GM18508 (cell line): ENCODE data around the gene ALS2CL.

Source experiments
- ATAC-seq: cut with Tn5 transposase; IDR thresholded peaks from one replicate; pipeline ENCODE4 v1.9.1; 2021; ENCODE audit warnings: moderate number of reproducible peaks; ENCODE audit not compliant: insufficient read depth, unreplicated experiment

ALS2CL gene

DNA sequence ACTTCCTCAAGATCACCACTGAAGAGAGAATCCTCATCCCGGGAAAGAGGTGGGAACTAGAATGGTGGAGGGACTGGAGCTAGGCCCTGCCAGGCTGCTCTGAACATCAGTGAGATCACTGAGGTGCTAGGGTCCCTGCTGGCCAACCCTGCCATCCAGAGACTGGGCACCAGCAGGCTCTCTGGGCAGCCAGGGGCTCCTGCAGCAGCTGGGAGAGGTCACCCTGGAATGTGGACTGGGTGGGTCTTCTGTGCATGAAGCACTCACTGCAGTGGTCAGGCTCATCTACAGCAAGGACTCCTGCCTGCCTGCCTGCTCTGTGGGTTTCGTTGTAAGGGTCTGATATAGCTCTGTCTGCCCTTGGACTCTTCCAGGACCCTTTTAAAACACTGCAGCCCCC lies 24.9 kb downstream of the ALS2CL start:
- no peak for ATAC-seq

DNA sequence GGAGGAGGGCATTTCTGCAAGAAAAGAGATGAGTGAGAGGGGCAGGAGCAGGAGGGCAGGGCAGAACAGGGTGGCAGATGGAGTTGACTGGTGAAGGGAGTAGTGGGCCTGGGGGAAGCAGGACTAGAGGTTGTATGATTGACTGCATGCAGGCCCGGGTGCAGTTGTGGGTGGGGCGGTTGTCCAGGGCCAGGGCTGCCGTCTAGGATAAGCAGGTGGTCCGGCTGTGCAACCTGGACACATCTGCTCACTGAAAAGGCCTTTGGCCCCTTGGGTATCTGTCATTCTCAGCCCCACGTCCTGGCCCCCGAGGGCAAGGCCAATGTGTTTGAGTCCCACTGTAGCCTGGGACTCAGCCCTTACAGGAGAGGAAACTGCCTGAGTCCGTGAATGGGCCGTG lies 25.4 kb downstream of the ALS2CL start:
- no peak for ATAC-seq

DNA sequence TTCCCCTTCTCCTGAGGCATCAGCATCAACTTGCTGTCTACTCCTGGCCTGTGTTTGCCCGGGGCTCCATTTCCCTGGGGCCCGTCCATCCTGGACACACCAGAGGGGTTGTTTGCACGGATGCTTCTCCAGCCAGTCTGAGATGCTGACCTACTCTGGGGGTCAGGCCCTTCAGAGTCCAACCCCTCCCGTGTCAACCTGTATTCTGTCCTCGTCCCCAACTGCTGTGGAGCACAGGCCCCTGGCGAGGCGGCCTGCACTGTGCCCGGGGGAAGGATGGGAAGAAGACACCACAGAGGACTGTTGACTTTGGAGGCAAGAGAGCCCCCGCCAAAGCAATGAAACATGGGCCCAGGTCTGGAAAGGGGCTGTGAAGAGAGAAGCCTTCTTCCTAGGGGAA lies 25.8 kb downstream of the ALS2CL start:
- no peak for ATAC-seq

DNA sequence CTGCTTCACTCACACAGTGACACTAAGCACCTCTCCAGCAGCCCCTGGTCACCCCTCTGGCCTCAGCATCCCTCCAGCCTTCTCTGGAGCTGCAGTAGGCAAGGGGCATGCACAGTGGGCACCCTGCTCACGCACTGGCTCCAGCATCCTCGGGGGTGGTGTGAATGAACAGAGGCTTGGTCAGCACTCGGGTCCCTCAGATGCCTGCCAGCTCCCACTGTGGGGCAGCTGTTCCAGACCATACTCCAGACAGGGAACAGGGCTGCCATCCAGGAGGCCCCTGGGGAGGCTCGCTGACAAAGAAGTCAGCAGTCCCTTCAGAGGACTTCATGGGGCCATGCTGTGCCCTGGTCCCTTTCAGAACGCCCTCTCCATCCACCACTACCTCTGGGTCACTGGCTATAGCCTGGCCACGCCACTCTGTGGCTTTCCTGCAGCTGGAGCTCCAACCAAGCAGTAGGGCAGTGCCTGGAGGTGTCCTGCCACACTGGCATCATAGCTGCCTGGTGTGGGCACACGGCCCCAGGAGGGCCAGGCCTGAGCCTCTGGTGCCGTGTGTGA lies 26.3 kb downstream of the ALS2CL start:
- no peak for ATAC-seq

DNA sequence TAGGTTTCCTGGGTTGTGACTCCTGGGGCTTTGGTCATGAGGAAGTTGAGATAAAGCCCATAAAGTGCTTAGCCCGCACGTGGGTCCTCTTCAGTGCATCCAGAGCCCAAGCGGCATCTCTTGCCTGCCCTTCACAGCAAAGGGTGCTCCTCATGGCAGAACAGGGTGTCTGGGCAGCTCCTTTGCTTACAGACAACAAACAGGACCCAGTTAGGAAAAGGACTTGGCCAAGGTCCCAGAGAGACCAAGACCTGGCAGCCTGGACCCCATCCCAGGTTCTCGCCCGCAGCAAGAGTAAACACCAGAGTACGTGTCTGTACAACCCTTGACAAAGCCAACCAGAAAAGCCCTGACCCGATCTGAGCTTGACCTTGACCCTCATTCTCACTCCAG lies 27.0 kb downstream of the ALS2CL start:
- ATAC-seq: no peak

DNA sequence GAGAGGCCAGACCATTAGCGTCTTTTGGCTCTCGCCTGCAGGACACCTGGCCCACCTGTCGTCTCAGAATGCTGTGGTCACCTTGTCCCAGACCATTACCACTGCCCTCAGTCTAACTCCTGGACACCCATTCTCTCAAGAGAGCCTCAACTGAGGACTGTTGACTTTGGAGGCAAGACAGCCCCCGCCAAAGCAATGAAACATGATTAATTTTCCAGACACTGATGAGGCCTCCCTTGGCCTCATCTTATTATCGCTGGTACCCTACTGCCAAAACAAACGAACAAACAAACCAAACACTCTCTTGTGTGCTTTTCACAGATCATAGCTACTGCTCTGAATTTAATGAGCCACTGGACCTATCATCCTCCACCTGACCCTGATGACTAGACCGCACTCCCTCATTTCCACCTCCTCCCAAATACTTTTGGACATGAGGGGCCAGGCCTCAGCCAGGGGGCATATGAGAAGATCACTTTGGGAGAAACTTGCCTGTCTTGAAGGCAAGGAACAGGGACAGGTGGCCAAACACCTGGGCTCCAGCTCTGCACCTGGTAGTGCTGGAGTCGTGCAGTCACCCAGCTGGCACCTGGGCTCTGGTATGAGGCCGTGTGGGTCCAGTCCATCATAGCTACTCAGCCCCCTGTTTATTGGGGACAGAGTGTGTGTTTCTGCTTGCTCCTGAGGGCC lies 27.6 kb downstream of the ALS2CL start:
- ATAC-seq: no peak

DNA sequence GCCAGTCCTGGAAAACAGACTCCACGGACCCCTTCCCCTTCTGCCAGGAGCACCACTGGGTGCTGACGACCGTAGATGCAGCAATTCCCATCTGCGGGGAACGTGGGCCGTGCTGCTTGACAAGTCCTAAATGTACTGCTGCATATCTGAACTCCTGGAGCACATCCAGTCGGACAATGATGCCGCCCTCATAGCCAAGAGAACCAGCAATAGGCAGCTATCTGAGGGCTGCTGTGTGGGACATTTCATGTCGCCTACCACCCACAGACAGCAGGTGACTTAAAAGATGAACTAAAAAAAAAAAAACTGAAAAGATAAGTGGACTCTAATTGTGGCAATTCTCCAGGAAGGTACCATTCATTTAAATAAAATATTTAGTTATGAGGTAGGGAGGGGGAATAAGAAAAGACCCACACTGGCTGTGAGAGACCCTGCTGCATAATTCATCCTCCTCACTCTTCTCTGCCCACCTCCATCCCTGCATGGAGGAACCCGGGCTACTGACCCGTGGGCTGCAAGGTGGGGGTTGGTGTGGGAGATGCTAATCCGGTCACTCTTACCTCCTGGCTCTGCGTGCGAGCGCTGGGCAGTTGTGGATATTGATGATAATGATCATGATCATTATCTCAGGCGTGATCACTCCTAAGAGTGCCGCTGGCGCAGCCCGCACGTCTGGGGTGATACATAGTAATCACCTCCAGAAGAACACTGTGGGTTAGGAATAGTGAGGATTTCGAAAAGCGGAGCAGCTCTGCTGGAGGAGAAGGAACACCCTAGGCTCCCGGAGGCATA lies 28.3 kb downstream of the ALS2CL start:
- ATAC-seq: no peak

DNA sequence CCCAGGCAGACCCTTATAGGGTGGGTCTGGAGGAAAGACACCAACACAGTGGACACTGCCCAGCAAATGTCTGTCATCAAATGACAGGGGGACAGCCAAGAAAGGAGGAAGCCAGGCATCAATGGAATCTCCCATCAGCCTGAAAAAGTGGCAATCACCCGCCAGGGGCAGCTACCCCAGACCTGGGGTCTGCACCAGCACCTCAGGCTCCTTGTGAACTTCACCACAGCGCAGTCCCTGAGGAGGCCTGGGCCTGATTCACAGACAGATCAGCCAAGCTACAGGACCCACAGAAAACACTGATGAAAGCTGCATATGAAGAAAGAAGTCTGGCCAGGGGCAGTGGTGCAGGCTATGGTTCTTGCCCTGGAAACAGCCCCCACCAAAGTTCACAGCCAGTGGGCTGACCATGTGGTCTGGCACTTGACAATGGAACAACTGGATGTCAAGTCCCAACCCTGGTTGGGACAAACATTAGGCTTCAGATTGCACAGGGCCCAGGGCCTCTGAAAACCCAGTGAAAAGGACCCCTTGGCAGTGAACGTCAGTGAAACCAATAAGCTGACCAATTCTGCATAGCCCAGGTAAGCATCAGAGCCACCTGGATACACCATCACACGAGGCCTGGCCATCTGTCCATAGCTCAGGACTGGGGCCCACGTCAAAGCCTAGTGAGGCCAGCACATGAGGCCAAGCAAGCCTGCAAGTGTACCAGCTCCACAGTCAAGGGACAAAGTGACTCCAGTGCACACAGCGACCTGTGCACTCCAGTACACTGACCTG lies 29.1 kb downstream of the ALS2CL start:
- ATAC-seq: no peak

DNA sequence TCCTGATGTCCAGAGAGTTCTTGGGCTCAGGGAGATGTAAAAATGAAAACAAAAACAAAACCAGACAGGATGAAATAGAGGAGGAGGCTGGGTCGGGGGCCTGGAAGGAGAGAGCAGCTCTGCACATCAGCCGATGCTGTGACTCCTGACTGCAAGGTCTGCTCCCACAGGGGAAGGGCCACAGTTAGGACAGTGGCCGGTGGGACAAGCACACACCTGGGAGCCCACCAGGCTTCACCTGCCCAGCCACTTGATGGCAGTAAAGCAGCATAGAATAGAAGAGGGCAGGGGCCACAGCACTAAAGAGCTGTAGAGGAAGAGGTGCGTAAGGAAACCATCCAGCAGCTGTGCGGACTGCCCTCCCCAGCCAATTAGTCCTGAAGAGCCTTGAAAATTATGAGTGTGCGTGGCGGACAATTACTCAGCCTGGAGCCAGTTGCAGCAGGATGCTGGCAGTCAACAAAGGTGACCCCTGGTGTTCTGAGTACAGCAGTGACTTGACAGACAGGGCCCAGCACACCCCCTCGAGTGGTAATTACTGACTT lies 29.8 kb downstream of the ALS2CL start:
- ATAC-seq: no peak

DNA sequence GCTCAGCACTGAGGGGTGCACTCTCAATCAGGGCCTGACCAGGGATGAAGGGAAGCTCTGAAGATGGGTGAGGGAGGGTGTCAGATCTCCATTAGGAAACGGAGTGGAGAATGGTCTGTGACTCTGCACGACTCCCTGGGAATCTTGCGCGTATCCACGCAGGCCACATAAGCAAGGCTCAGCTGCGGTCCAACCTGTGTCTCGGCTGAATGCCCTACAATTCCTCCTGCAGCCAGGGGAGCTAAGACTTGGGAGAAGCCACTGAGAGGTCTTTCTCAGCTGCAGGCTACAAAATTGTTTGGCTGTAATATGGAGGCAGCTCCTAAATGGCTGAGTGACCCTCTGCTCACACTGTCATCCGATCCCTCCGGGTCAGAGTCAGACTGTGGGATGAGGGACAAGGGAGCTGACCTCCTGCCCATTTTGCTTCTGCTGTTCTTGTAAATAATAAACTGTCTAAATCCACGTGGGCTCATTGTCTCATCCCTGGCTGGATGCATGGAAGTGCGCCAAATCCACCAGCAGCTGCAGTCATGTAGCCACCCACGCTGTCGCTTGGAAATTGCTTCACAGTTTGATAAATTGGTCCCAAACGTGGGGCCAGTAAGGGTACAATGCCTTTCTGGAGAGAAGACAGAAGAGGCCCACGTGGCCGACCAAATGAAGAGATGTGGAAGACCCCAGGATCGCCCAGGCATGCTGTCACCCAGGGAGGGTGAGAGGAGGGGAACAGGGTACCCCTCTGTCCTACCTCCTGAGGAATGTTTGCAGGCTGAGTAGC lies 30.5 kb downstream of the ALS2CL start:
- no peak for ATAC-seq

DNA sequence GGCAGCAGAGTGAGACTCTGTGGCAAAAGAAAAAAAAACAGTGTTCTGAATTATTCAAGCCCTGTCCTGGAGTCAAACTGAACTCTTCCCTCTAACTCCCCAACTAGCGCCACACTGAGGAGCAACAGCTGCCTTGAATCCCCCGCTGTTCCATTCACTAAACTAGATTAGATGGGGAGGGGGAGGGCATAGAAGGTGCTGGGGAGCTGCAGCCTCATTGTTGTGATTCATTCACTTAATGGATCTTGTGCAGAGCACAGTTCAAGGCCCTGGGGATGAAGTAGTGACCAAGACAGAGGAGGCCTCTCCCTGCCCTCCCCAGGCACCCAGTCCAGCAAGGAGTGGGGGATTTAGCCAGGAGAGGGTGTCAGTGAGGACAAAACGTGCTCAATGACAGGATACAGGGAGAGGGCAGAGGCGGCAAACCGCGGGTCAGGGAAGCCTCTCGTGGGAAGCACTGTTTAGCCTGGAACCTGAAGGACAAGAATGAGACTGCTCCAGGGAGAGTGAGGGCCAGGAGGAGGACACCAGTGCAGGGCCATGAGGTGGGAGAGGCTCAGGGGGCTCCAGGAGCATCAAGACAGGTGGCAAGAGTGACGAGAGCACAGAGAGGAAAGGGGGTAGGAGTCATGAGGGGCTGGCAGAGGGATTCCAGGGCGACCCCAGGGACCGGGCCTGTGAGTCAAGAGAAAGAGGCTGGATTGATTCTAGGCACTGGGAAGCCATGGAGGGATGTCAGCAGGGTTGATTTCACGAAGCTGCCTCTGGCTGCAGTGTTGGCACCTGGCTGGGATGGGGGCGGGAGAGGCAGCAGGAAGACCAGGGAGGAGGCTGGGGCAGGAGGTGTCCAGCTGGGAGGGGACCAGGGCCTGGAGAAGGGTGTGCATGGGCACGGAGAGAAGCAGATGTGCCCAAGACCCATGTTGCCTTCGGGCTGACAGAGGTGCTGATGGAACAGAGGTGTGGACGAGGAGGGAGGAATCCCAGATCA lies 31.4 kb downstream of the ALS2CL start:
- ATAC-seq: no peak

DNA sequence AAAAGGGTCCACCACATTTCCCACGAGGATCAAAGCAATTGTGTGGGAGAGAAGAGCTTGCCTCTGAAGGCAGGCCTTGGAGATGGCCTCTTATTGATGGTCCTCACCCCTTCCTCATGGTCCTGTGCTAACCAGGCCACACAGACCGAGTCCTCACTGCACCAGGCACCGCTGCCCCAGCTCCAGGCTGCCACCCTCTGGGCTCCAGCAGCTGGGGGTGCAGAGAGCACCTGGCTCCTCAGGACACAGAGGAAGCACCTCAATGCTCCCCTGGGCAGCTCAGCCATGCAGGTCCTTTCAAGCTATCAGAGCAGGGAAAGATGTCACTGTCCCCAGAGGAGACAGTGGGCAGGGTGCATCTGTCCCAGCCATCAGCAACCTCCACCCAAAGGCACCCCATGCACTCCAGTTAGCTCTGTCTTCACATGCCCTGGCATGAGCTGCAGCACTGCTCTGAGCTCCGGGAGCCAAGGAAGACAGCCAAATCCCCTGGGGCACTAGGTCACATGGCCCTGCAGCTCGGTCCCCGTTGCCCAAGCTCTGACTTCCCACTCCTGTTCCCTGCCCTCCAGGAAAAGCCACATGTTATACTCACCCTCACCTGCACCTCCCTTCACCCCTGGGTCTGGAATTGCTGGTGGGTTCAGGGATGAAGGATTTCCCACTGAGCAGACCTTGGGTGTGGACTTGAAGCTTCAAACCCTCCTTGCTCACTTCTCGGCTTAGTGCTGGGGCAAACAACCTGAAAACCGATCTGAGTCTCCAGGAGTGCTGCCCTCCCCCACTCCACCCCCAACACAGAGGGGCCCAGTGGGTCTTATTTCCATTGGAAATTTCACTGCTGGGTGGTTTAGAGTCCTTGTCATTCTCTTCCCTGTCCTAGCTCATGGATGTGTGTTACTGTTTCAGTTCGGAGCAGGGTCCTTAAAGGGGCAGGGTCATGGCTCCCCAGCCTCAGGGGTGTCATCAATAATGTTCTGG lies 32.6 kb downstream of the ALS2CL start:
- no peak for ATAC-seq

DNA sequence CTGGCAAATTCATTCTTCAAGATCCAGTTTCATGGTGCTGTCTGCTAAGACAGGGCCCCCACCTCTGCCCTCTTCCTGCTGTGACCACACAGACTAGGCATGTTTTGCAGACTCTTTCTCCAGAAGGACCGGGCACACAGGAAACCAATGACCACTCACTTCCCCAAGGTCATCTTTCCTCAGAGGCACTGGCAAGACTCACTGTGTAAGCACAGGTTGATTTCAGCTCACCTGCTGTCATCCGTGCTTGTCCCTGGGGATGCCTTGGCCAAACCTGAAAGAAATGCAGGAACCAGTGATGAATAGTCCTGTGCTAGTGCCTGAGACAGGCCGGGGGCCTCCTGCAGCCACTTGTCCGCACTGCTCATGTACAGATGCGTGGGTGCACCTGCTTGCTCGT lies 33.5 kb downstream of the ALS2CL start:
- no peak for ATAC-seq

DNA sequence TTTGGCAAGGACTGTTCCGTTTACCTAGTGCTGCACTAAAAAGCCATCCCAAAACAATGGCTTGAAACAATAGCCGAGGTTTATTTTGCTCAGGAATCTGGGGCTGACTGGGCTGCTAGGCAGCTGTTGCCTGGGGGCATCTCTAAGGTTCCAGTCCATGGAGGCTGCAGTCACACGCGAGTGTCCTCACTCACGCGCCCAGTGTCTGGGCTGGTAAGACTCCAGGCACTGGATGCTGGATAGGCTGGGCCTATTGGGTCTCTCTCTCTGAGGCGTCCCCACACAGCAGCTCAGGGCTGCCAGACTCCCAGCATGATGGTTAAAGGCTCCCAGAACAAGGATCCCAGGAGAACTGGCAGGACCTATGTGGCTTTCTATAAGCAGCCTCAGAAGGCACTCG lies 34.2 kb downstream of the ALS2CL start:
- no peak for ATAC-seq

DNA sequence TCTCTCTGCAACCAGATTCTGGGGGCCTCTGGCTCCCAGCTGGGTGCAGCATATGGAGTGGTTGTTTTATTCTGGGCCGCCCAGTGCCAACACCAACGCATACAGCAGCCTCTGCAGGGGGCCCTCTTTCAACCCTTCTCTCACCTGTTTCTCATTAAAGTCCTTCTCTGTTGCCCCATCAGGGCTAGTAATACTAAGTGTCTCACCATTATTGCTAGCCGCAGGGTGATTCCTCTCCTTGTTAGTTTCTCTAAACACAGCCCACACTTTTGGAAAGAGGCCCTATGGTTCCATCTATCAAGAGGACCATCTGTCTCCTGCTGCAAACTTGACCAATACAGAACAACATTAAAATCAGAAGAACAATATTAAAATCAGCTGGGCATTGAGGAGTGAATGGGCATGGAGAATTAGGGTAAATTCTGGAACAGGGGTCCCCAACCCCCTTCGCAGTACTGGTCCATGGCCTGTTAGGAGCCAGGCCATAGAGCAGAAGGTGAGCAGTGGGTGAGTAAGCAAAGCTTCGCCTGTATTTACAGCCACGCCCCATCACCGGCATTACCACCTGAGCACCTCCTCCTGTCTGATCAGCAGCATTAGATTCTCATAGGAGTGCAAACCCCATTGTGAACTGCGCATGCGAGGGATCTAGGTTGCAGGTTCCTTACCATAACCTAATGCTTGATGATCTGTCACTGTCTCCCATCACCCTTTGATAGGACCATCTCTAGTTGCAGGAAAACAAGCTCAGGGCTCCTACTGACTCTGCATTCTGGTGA lies 36.5 kb downstream of the ALS2CL start:
- ATAC-seq: no peak

DNA sequence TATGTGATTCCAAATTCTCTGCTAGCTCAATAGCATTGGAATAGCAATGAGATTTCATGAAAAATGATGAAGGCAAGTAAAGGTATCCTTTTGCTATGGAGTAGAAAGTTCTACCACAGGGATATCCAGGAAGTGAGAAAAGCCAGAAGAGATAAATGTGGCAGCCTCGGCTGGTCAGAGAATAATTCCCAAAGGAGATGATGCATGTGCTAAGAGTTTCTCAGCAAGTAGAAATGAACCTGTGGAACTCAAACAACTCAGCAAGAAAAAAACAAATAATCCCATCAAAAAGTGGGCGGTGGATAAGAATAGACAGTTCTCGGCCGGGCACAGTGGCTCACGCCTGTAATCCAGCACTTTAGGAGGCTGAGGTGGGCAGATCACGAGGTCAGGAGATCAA lies 38.2 kb downstream of the ALS2CL start:
- ATAC-seq: no peak

DNA sequence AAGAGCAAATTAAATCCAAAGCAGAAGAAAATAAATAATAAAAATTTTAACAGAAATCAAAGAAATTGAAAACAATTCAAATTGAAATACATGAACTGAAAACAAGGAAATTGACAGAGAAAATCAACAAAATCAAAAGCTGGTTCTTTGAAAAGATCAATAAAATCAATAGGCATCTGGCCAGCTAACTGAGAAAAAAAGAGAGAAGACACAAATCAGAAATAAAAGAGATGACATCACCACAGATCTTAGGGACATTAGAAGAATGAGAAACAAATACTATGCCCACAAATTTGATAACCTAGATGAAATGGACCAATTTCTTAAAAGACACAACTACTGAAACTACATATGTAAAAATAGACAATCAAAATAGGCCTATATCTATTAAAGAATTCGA lies 42.4 kb downstream of the ALS2CL start:
- no peak for ATAC-seq
